HEK293T (cell line): ENCODE results near the gene FOXL2.

Experiments used
- CTCF ChIA-PET: fragments of 350-600 bp; formaldehyde crosslinking; extraction: SDS; loops from one replicate; lab custom pipeline; 2021; ENCODE audit warnings: antibody characterized with exemption, inconsistent platforms; lab: Yijun Ruan, JAX
- POLR2A ChIA-PET: fragments of 350-600 bp; formaldehyde crosslinking; extraction: SDS; loops from one replicate; lab custom pipeline; 2020; ENCODE audit warnings: antibody characterized with exemption, inconsistent platforms; lab: Yijun Ruan, JAX
- DNase-seq: peaks from one replicate; pipeline ENCODE4 v3.0.0; 2012; ENCODE audit warnings: mixed read lengths; ENCODE audit errors: extremely low spot score
- ARNT ChIP-seq: fragments of 450-650 bp; IDR thresholded peaks from 2 replicates; pipeline ENCODE4 v1.6.1; 2017; ENCODE audit warnings: mild to moderate bottlenecking
- BHLHE40 ChIP-seq: fragments of 450-650 bp; IDR thresholded peaks from 2 replicates; pipeline ENCODE4 v1.6.1; 2016; ENCODE audit warnings: mild to moderate bottlenecking, moderate library complexity, borderline replicate concordance
- CTBP1 ChIP-seq: fragments of 450-650 bp; IDR thresholded peaks from 2 replicates; pipeline ENCODE4 v1.6.1; 2016; ENCODE audit warnings: borderline replicate concordance
- ELF4 ChIP-seq: fragments of 450-650 bp; IDR thresholded peaks from 2 replicates; pipeline ENCODE4 v1.6.1; 2017; ENCODE audit warnings: antibody characterized with exemption
- FOXA1 ChIP-seq: fragments of 450-650 bp; IDR thresholded peaks from 2 replicates; pipeline ENCODE4 v1.6.1; 2016; ENCODE audit warnings: mild to moderate bottlenecking
- FOXK2 ChIP-seq: fragments of 450-650 bp; IDR thresholded peaks from 2 replicates; pipeline ENCODE4 v1.6.1; 2016; ENCODE audit warnings: mild to moderate bottlenecking
- FOXM1 ChIP-seq: fragments of 450-650 bp; IDR thresholded peaks from 2 replicates; pipeline ENCODE4 v1.6.1; 2017; ENCODE audit warnings: mild to moderate bottlenecking, borderline replicate concordance
- HDGF ChIP-seq: fragments of 450-650 bp; IDR thresholded peaks from 2 replicates; pipeline ENCODE4 v1.6.1; 2017; ENCODE audit warnings: antibody characterized with exemption, borderline replicate concordance
- L3MBTL2 ChIP-seq: fragments of 450-650 bp; conservative IDR thresholded peaks from 2 replicates; pipeline ENCODE4 v1.6.1; 2016; ENCODE audit warnings: mild to moderate bottlenecking
- LEF1 ChIP-seq: fragments of 450-650 bp; IDR thresholded peaks from 2 replicates; pipeline ENCODE4 v1.6.1; 2017; ENCODE audit warnings: mild to moderate bottlenecking, borderline replicate concordance
- NFRKB ChIP-seq: fragments of 450-650 bp; IDR thresholded peaks from 2 replicates; pipeline ENCODE4 v1.6.1; 2016; ENCODE audit warnings: mild to moderate bottlenecking, moderate library complexity
- PKNOX1 ChIP-seq: fragments of 450-650 bp; IDR thresholded peaks from 2 replicates; pipeline ENCODE4 v1.6.1; 2016
- SP1 ChIP-seq: fragments of 450-650 bp; IDR thresholded peaks from 2 replicates; pipeline ENCODE4 v1.6.1; 2017
- SUZ12 ChIP-seq: fragments of 450-650 bp; IDR thresholded peaks from 2 replicates; pipeline ENCODE4 v1.6.1; 2016; ENCODE audit warnings: mild to moderate bottlenecking
- TARDBP ChIP-seq: fragments of 450-650 bp; IDR thresholded peaks from 2 replicates; pipeline ENCODE4 v1.6.1; 2016
- ZNF384 ChIP-seq: fragments of 450-650 bp; IDR thresholded peaks from 2 replicates; pipeline ENCODE4 v1.6.1; 2016

The FOXL2 gene

GRCh38 chr3:138960417-138960852, 13.5 kb upstream of the FOXL2 start:
- ChIA-PET CTCF (interaction anchor here (0.6 to 1.1 kb wide), 2 partner anchors 37 to 44 kb away, joined by 3 read pairs; no protein-coding TSS in a partner anchor), POLR2A (no interaction called here)
- TF ChIP-seq NFRKB = no peak
- no peak for DNase-seq

- TF ChIP-seq FOXK2 (no peak), FOXM1 (no peak), BHLHE40 (no peak), SUZ12 (no peak), HDGF (no peak), TARDBP (no peak)
Observed at GRCh38 chr3:138950701-138951100, 3.8 kb upstream of the FOXL2 start.

GRCh38 chr3:138950006-138950644, 3.2 kb upstream of the FOXL2 start:
- ChIA-PET POLR2A (no interaction called here), CTCF (no interaction called here)
- no peak for TF ChIP-seq LEF1
- no peak for TF ChIP-seq FOXA1
- no peak for TF ChIP-seq BHLHE40
- no peak for TF ChIP-seq ARNT
- TF ChIP-seq TARDBP = no peak
- TF ChIP-seq FOXK2 = no peak
- TF ChIP-seq SP1 = no peak
- no peak for TF ChIP-seq NFRKB
- TF ChIP-seq PKNOX1 = no peak
- TF ChIP-seq CTBP1 = no peak
- no peak for TF ChIP-seq SUZ12
- no peak for TF ChIP-seq ELF4
- no peak for DNase-seq

More at GRCh38 chr3:138950701-138951100, 3.8 kb upstream of the FOXL2 start:
- POLR2A ChIA-PET = no interaction called here
- CTCF ChIA-PET = interaction anchor here (0.8 kb wide), 1 partner anchor 15 kb away, joined by 3 read pairs; no protein-coding TSS in a partner anchor
- no peak for DNase-seq

- TF ChIP-seq FOXK2 (no peak), L3MBTL2 (no peak), FOXA1 (no peak), PKNOX1 (no peak), LEF1 (no peak), HDGF (no peak)
- POLR2A ChIA-PET = no interaction called here
- no peak for DNase-seq
- CTCF ChIA-PET = no interaction called here
Observed at GRCh38 chr3:138949445-138950005, 2.6 kb upstream of the FOXL2 start.

- no peak for DNase-seq
- TF ChIP-seq NFRKB = no peak
- no peak for TF ChIP-seq TARDBP
- no peak for TF ChIP-seq LEF1
- ChIA-PET CTCF (no interaction called here), POLR2A (no interaction called here)
Observed at GRCh38 chr3:138949002-138949418, 2.1 kb upstream of the FOXL2 start.

GRCh38 chr3:138948371-138949001, 1.5 kb upstream of the FOXL2 start:
- TF ChIP-seq TARDBP (no peak), ARNT (no peak), ZNF384 (no peak), LEF1 (no peak), NFRKB (no peak), FOXM1 (no peak), FOXK2 (no peak), ELF4 (no peak), HDGF (no peak), L3MBTL2 (no peak)
- ChIA-PET POLR2A (no interaction called here), CTCF (no interaction called here)
- no peak for DNase-seq

GRCh38 chr3:138947495-138948121, 671 bp upstream of the FOXL2 start:
- DNase-seq = no peak
- ChIA-PET CTCF (interaction anchor here (0.7 to 1.4 kb wide), 2 partner anchors 12 to 31 kb away, joined by 3 to 4 read pairs; no protein-coding TSS in a partner anchor), POLR2A (no interaction called here)
- TF ChIP-seq L3MBTL2 (no peak), HDGF (no peak), NFRKB (no peak)
